Body of pancreas (tissue), 4 donors: ENCODE measurements around the gene VTI1A. TPM values are rescaled to one million over a fixed set of nuclear protein-coding genes. Genes with fewer than 3 reads are reported as not detected.

ENCODE experiments used
- ATAC-seq: fragments of 150-250 bp; one replicate; pipeline ENCODE4 v1.9.1; 2016
- DNase-seq, 4 donors: peaks; one replicate each; pipeline ENCODE4 v3.0.0-alpha.2; 2019
- H3K27ac ChIP-seq, 4 donors: fragments of 200-600 bp; sonication (generic); 1 replicate in 3 of 4; 2 replicates in 1 of 4; pipeline versions ENCODE4 v1.5.1 to v1.6.1; 2016 to 2019; ENCODE audit warnings: mild to moderate bottlenecking in 1 of 4, mixed read lengths in 1 of 4, moderate library complexity in 1 of 4
- H3K27me3 ChIP-seq, 2 donors: fragments of 200-600 bp; sonication (generic); one replicate each; pipeline ENCODE4 v1.6.0; 2016; ENCODE audit warnings: mild to moderate bottlenecking in 1 of 2
- H3K36me3 ChIP-seq, 2 donors: fragments of 200-600 bp; sonication (generic); replicated peaks in 1 of 2; 2 replicates each; pipeline ENCODE4 v1.5.1; 2016; ENCODE audit warnings: low read depth in 2 of 2; ENCODE audit not compliant: insufficient read depth in 1 of 2
- H3K4me1 ChIP-seq: fragments of 200-600 bp; sonication (generic); one replicate; pipeline ENCODE4 v1.6.0; 2016
- H3K4me3 ChIP-seq, 2 donors: fragments of 200-600 bp; sonication (generic); 1 replicate in 1 of 2; 2 replicates in 1 of 2; pipeline ENCODE4 v1.5.1; 2016 to 2019
- H3K9me3 ChIP-seq, 3 donors: fragments of 200-600 bp; sonication (generic); 1 replicate in 2 of 3; 2 replicates in 1 of 3; pipeline ENCODE4 v1.5.1; 2016
- CTCF ChIP-seq, 7 experiments: fragments of 450-650 bp in 4 of 7; fragments of 200-600 bp in 3 of 7; sonication (generic) in 3 of 7; IDR thresholded peaks; one replicate each; pipeline ENCODE4 v1.5.1; 2016 to 2019; ENCODE audit warnings: antibody characterized with exemption in 7 of 7
- POLR2A ChIP-seq, 3 donors: fragments of 450-650 bp; IDR thresholded peaks; one replicate each; pipeline ENCODE4 v1.6.1; 2016; ENCODE audit warnings: antibody characterized with exemption in 3 of 3, mild to moderate bottlenecking in 2 of 3
- WGBS, 2 donors: methylation state at CpG; one replicate each; pipeline ENCODE4 v1.1.5; 2017; 5-methylcytosine and 5-hydroxymethylcytosine counted together
- intact Hi-C: fragments of 100-400 bp; cut with DNase I; formaldehyde crosslinking; loops from one replicate; pipeline ENCODE4 v1.15.1; 2023
- total RNA-seq, 2 donors: library from RNA; depleted of rRNA; stranded (reverse); fragments of >200 nt; gene quantifications; one replicate each; pipeline ENCODE4 v1.1.0, GENCODE V29; 2016

VTI1A gene
- total RNA-seq, 2 donors from 2014 or later: 28.3 to 84.4 TPM

- intact Hi-C loops: no loop called here
- H3K27ac ChIP-seq: no peak overlapping the region
- TF ChIP-seq POLR2A (IDR thresholded peaks at IDR 0.05): no peak
- TF ChIP-seq CTCF (IDR thresholded peaks at IDR 0.05): no peak
- H3K27me3 ChIP-seq: no peaks in the 10 kb centered on the region
- no peaks in the 10 kb centered on the region for H3K36me3 ChIP-seq
- 93 to 95% methylated on average over 8 of the region's 8 CpGs for WGBS, 2 donors
- DNase-seq (no peak), ATAC-seq (no peak)
- H3K4me3 ChIP-seq: no peak overlapping the region
- H3K4me1 ChIP-seq: no peaks in the 10 kb centered on the region
- no peaks in the 10 kb centered on the region for H3K9me3 ChIP-seq
These were observed 184.7 kb downstream of the VTI1A start for GRCh38 chr10:112631501-112632400.

GRCh38 chr10:112634096-112634830 lies 187.2 kb downstream of the VTI1A start:
- TF ChIP-seq POLR2A (IDR thresholded peaks at IDR 0.05) (no peak), CTCF (IDR thresholded peaks at IDR 0.05) (no peak)
- no peaks in the 10 kb centered on the region for H3K9me3 ChIP-seq
- H3K4me1 ChIP-seq: peaks cover 8% of the 10 kb centered on the region
- no peak overlapping the region for H3K27ac ChIP-seq
- WGBS, 2 donors: 71 to 75% methylated on average over 5 of the region's 5 CpGs
- no peak overlapping the region for H3K4me3 ChIP-seq
- no peaks in the 10 kb centered on the region for H3K36me3 ChIP-seq
- DNase-seq (no peak), ATAC-seq (no peak)
- H3K27me3 ChIP-seq: no peaks in the 10 kb centered on the region
- intact Hi-C loops: no loop called here

- Histone ChIP-seq H3K27me3 (no peaks in the 10 kb centered on the region), H3K9me3 (no peaks in the 10 kb centered on the region), H3K4me3 (no peak overlapping the region), H3K27ac (no peak overlapping the region), H3K4me1 (peaks cover 8% of the 10 kb centered on the region), H3K36me3 (no peaks in the 10 kb centered on the region)
- 21 to 27% methylated on average over 3 of the region's 3 CpGs for WGBS, 2 donors
- no peak for ATAC-seq
- TF ChIP-seq POLR2A (IDR thresholded peaks at IDR 0.05) (no peak), CTCF (IDR thresholded peaks at IDR 0.05) (no peak)
- no peak for DNase-seq
- intact Hi-C loops: no loop called here
These were observed 190.9 kb downstream of the VTI1A start for GRCh38 chr10:112637901-112638300.

DNA sequence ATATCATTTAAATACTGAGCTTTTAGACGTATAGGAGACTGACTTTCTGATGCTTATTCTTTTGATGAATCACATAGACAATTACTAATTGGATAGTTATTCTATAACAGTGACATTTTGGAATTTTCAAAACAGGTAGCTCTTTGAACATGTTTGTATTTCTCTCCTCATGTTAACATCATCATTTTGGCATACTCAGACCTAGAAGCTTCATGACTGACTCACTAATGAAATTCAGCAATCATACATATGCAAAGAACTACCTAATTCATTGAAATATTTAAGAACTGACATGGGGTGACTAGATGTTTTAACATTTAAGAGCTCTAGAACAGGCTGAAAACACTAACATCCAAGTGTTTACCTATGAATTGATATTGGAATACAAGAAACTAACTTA lies 192.3 kb downstream of the VTI1A start:
- no peaks in the 10 kb centered on the region for H3K9me3 ChIP-seq
- H3K27me3 ChIP-seq: no peaks in the 10 kb centered on the region
- ATAC-seq (no peak), DNase-seq (no peak)
- H3K36me3 ChIP-seq: no peaks in the 10 kb centered on the region
- H3K27ac ChIP-seq: no peak overlapping the region
- 85 to 90% methylated on average over 1 of the region's 1 CpG for WGBS, 2 donors
- TF ChIP-seq POLR2A (IDR thresholded peaks at IDR 0.05): no peak
- intact Hi-C loops: no loop called here
- H3K4me1 ChIP-seq: peaks cover 8% of the 10 kb centered on the region
- no peak overlapping the region for H3K4me3 ChIP-seq

DNA sequence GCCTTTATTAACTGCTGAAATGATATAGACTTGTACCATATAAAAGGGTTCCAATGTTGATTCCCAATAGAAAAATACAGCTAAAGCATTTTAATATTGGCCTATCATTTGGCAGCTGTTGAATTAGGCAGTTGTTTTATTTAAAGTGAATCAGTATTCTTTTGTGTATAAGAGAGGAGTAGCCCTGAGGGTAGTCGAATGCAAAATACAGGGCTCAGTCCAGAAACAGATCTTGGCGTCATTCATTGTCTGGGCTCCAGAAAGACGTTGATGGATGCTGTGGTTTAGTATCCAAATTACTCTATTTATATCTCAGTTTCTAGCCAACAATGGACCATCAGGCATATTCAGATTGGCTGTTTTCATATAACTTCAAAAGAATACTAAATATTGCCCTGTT lies 193.6 kb downstream of the VTI1A start:
- H3K9me3 ChIP-seq: no peaks in the 10 kb centered on the region
- ATAC-seq (no peak), DNase-seq (no peak)
- no peak overlapping the region for H3K27ac ChIP-seq
- TF ChIP-seq CTCF (IDR thresholded peaks at IDR 0.05): no peak
- TF ChIP-seq POLR2A (IDR thresholded peaks at IDR 0.05): no peak
- H3K36me3 ChIP-seq: no peaks in the 10 kb centered on the region
- H3K4me3 ChIP-seq: no peak overlapping the region
- intact Hi-C loops: no loop called here
- peaks cover 8% of the 10 kb centered on the region for H3K4me1 ChIP-seq
- H3K27me3 ChIP-seq: no peaks in the 10 kb centered on the region
- 88 to 91% methylated on average over 3 of the region's 3 CpGs for WGBS, 2 donors
